ENCODE results near the gene RGS14. TPM values are rescaled to one million over a fixed set of nuclear protein-coding genes. Genes with fewer than 3 reads are reported as not detected.
"Not testable (repeated sequence)": the region's sequence is repeated elsewhere in the genome, so short reads cannot be mapped to it uniquely, and the experiment has no call there.

Gene RGS14
- total and polyA plus RNA-seq, 4 donors = 9.3 to 32.8 (median 23.1) TPM

- H3K9ac ChIP-seq (ENCODE audit: insufficient read depth in 1 of 2, low read length in 2 of 2) = no peak overlapping the region
- H3K9me3 ChIP-seq (ENCODE audit: control insufficient read depth in 4 of 4, insufficient read depth in 3 of 4, low read length in 3 of 4) = no peaks in the 10 kb centered on the region
- no peak for TF ChIP-seq CTCF (IDR thresholded peaks at IDR 0.05; ENCODE audit: control extremely low read depth, extremely low read depth)
- H3K27me3 ChIP-seq (ENCODE audit: control insufficient read depth in 3 of 3, insufficient read depth in 3 of 3, low read length in 2 of 3) = peaks cover 0 to 5% (median 0%) of the 10 kb centered on the region in 3 donors
- DNase-seq (no peak), ATAC-seq (ENCODE audit: insufficient read depth, low FRiP score) (no peak)
- H3K4me1 ChIP-seq (ENCODE audit: control insufficient read depth in 5 of 5, insufficient read depth in 5 of 5, low read length in 5 of 5) = peaks cover 0 to 8% (median 2%) of the 10 kb centered on the region in 5 donors
- H3K36me3 ChIP-seq (ENCODE audit: control insufficient read depth in 4 of 4, insufficient read depth in 4 of 4, low read length in 4 of 4) = no peaks in the 10 kb centered on the region
- no peak overlapping the region for H3K4me3 ChIP-seq
- no peak overlapping the region for H3K27ac ChIP-seq (ENCODE audit: low read depth in 1 of 2, low read length in 1 of 2)
- WGBS, 2 donors = 90 to 91% methylated on average over 3 of the region's 3 CpGs
These were observed 2.1 kb downstream of the RGS14 start for GRCh38 chr5:177359860-177360259.

GRCh38 chr5:177360740-177361139 is 3.0 kb downstream of the RGS14 start:
- ATAC-seq (ENCODE audit: insufficient read depth, low FRiP score); H3K9ac ChIP-seq (ENCODE audit: insufficient read depth in 1 of 2, low read length in 2 of 2); H3K4me1 ChIP-seq (ENCODE audit: control insufficient read depth in 5 of 5, insufficient read depth in 5 of 5, low read length in 5 of 5); H3K27me3 ChIP-seq (ENCODE audit: control insufficient read depth in 3 of 3, insufficient read depth in 3 of 3, low read length in 2 of 3); DNase-seq; H3K9me3 ChIP-seq (ENCODE audit: control insufficient read depth in 4 of 4, insufficient read depth in 3 of 4, low read length in 3 of 4); H3K27ac ChIP-seq (ENCODE audit: low read depth in 1 of 2, low read length in 1 of 2); H3K4me3 ChIP-seq; H3K36me3 ChIP-seq (ENCODE audit: control insufficient read depth in 4 of 4, insufficient read depth in 4 of 4, low read length in 4 of 4): not testable (repeated sequence)
- 94 to 100% methylated on average over 7 of the region's 7 CpGs for WGBS, 2 donors

- 30 to 70% methylated on average over 6 of the region's 6 CpGs for WGBS, 2 donors
- Histone ChIP-seq H3K27me3 (ENCODE audit: control insufficient read depth in 3 of 3, insufficient read depth in 3 of 3, low read length in 2 of 3) (peaks cover 0 to 3% (median 0%) of the 10 kb centered on the region in 3 donors), H3K4me1 (ENCODE audit: control insufficient read depth in 5 of 5, insufficient read depth in 5 of 5, low read length in 5 of 5) (peaks cover 0 to 17% (median 6%) of the 10 kb centered on the region in 5 donors), H3K27ac (ENCODE audit: low read depth in 1 of 2, low read length in 1 of 2) (no peak overlapping the region), H3K36me3 (ENCODE audit: control insufficient read depth in 4 of 4, insufficient read depth in 4 of 4, low read length in 4 of 4) (no peaks in the 10 kb centered on the region), H3K9ac (ENCODE audit: insufficient read depth in 1 of 2, low read length in 2 of 2) (no peak overlapping the region), H3K4me3 (no peak overlapping the region), H3K9me3 (ENCODE audit: control insufficient read depth in 4 of 4, insufficient read depth in 3 of 4, low read length in 3 of 4) (no peaks in the 10 kb centered on the region)
- ATAC-seq (ENCODE audit: insufficient read depth, low FRiP score) (no peak), DNase-seq (no peak)
- TF ChIP-seq CTCF (IDR thresholded peaks at IDR 0.05; ENCODE audit: control extremely low read depth, extremely low read depth) = no peak
These were observed 3.9 kb downstream of the RGS14 start for GRCh38 chr5:177361418-177362291.

- H3K4me1 ChIP-seq (ENCODE audit: control insufficient read depth in 5 of 5, insufficient read depth in 5 of 5, low read length in 5 of 5) = peaks cover 0 to 17% (median 6%) of the 10 kb centered on the region in 5 donors
- no peak overlapping the region for H3K9ac ChIP-seq (ENCODE audit: insufficient read depth in 1 of 2, low read length in 2 of 2)
- 50 to 56% methylated on average over 8 of the region's 8 CpGs for WGBS, 2 donors
- TF ChIP-seq CTCF (IDR thresholded peaks at IDR 0.05; ENCODE audit: control extremely low read depth, extremely low read depth) = no peak
- no peak for ATAC-seq (ENCODE audit: insufficient read depth, low FRiP score)
- H3K4me3 ChIP-seq = no peak overlapping the region
- peaks cover 0 to 3% (median 0%) of the 10 kb centered on the region in 3 donors for H3K27me3 ChIP-seq (ENCODE audit: control insufficient read depth in 3 of 3, insufficient read depth in 3 of 3, low read length in 2 of 3)
- H3K9me3 ChIP-seq (ENCODE audit: control insufficient read depth in 4 of 4, insufficient read depth in 3 of 4, low read length in 3 of 4) = no peaks in the 10 kb centered on the region
- no peak overlapping the region for H3K27ac ChIP-seq (ENCODE audit: low read depth in 1 of 2, low read length in 1 of 2)
- no peak for DNase-seq
- H3K36me3 ChIP-seq (ENCODE audit: control insufficient read depth in 4 of 4, insufficient read depth in 4 of 4, low read length in 4 of 4) = no peaks in the 10 kb centered on the region
These were observed 4.5 kb downstream of the RGS14 start for GRCh38 chr5:177362292-177362609.

Measured in lung (tissue), 12 donors.